H9 (cell line): ENCODE results near the gene ARHGAP12. TPM values are rescaled to one million over a fixed set of nuclear protein-coding genes. Genes with fewer than 3 reads are reported as not detected.

Experiments
- DNase-seq: peaks from one replicate; pipeline ENCODE4 v3.0.0-alpha.2; 2017
- H2AFZ ChIP-seq: one replicate; pipeline ENCODE4 v1.6.1; 2013; ENCODE audit warnings: mild to moderate bottlenecking, low read length, control low read depth, moderate library complexity
- H2AK5ac ChIP-seq: 2 replicates; pipeline ENCODE4 v1.6.1; 2013; ENCODE audit warnings: low read length, control low read depth, mixed read lengths; ENCODE audit not compliant: insufficient read length
- H2BK120ac ChIP-seq: one replicate; pipeline ENCODE4 v1.6.1; 2013; ENCODE audit warnings: low read depth, mild to moderate bottlenecking, low read length, control low read depth, inconsistent platforms; ENCODE audit not compliant: poor library complexity, severe bottlenecking
- H2BK12ac ChIP-seq: 2 replicates; pipeline ENCODE4 v1.6.1; 2013; ENCODE audit warnings: low read length, control low read depth, mixed read lengths, low read depth; ENCODE audit not compliant: insufficient read length
- H2BK15ac ChIP-seq: 2 replicates; pipeline ENCODE4 v1.6.1; 2013; ENCODE audit warnings: low read depth, low read length, control low read depth
- H2BK20ac ChIP-seq: one replicate; pipeline ENCODE4 v1.6.1; 2013; ENCODE audit warnings: low read depth, mild to moderate bottlenecking, low read length, control low read depth, inconsistent platforms; ENCODE audit not compliant: poor library complexity, severe bottlenecking
- H2BK5ac ChIP-seq: 2 replicates; pipeline ENCODE4 v1.6.1; 2013; ENCODE audit warnings: low read length, control low read depth, mixed read lengths; ENCODE audit not compliant: insufficient read length
- H3K14ac ChIP-seq: 2 replicates; pipeline ENCODE4 v1.6.1; 2013; ENCODE audit warnings: low read length, control low read depth; ENCODE audit not compliant: insufficient read depth
- H3K18ac ChIP-seq: 2 replicates; pipeline ENCODE4 v1.6.1; 2013; ENCODE audit warnings: low read depth, mild to moderate bottlenecking, mixed read lengths, low read length, control low read depth; ENCODE audit not compliant: insufficient read length
- H3K23ac ChIP-seq: 2 replicates; pipeline ENCODE4 v1.6.1; 2013; ENCODE audit warnings: low read length, control low read depth, mixed read lengths, low read depth; ENCODE audit not compliant: insufficient read length
- H3K23me2 ChIP-seq: 2 replicates; pipeline ENCODE4 v1.6.1; 2013; ENCODE audit warnings: low read depth, mild to moderate bottlenecking, mixed read lengths, low read length, control low read depth; ENCODE audit not compliant: insufficient read length, poor library complexity, severe bottlenecking
- H3K27ac ChIP-seq: 2 replicates; pipeline ENCODE4 v1.5.1; 2013; ENCODE audit warnings: low read length, control low read depth, mixed read lengths, low read depth; ENCODE audit not compliant: insufficient read length
- H3K27me3 ChIP-seq: 2 replicates; pipeline ENCODE4 v1.6.1; 2013; ENCODE audit warnings: low read length, control low read depth, inconsistent platforms; ENCODE audit not compliant: insufficient read depth
- H3K4ac ChIP-seq: 2 replicates; pipeline ENCODE4 v1.6.1; 2013; ENCODE audit warnings: low read depth, mild to moderate bottlenecking, control low read depth, inconsistent platforms, low read length, moderate library complexity
- H3K4me1 ChIP-seq: 2 replicates; pipeline ENCODE4 v1.6.1; 2013; ENCODE audit warnings: low read length, control low read depth, inconsistent platforms; ENCODE audit not compliant: insufficient read depth
- H3K4me2 ChIP-seq: 2 replicates; pipeline ENCODE4 v1.6.1; 2013; ENCODE audit warnings: low read length, control low read depth, mixed read lengths; ENCODE audit not compliant: insufficient read length, insufficient read depth
- H3K56ac ChIP-seq: 2 replicates; pipeline ENCODE4 v1.6.1; 2013; ENCODE audit warnings: low read depth, mild to moderate bottlenecking, mixed read lengths, low read length, control low read depth; ENCODE audit not compliant: insufficient read length
- H3K79me1 ChIP-seq: 2 replicates; pipeline ENCODE4 v1.6.1; 2013; ENCODE audit warnings: low read depth, mild to moderate bottlenecking, moderate library complexity, low read length, control low read depth, inconsistent platforms; ENCODE audit not compliant: insufficient read depth, poor library complexity, severe bottlenecking
- H3K79me2 ChIP-seq: 2 replicates; pipeline ENCODE4 v1.6.1; 2013; ENCODE audit warnings: low read length, control low read depth, inconsistent platforms; ENCODE audit not compliant: insufficient read depth
- H3K9ac ChIP-seq: 2 replicates; pipeline ENCODE4 v1.6.1; 2013; ENCODE audit warnings: low read length, control low read depth, mixed read lengths; ENCODE audit not compliant: insufficient read length; ENCODE audit errors: extremely low read depth
- H3K9me3 ChIP-seq: one replicate; pipeline ENCODE4 v1.6.1; 2013; ENCODE audit warnings: low read depth, low read length, inconsistent platforms; ENCODE audit not compliant: control insufficient read depth
- H3T11ph ChIP-seq: one replicate; pipeline ENCODE4 v1.6.1; 2013; ENCODE audit warnings: mild to moderate bottlenecking, low read length, control low read depth, inconsistent platforms
- H4K20me1 ChIP-seq: one replicate; pipeline ENCODE4 v1.6.1; 2013; ENCODE audit not compliant: control insufficient read depth, insufficient read length, insufficient read depth
- H4K5ac ChIP-seq: 2 replicates; pipeline ENCODE4 v1.6.1; 2013; ENCODE audit warnings: low read depth, mild to moderate bottlenecking, mixed read lengths, low read length, control low read depth; ENCODE audit not compliant: insufficient read length
- H4K8ac ChIP-seq: replicated peaks from 2 replicates; pipeline ENCODE4 v1.6.1; 2013; ENCODE audit warnings: low read length, control low read depth, mixed read lengths, low read depth; ENCODE audit not compliant: insufficient read length
- H4K91ac ChIP-seq: 2 replicates; pipeline ENCODE4 v1.6.1; 2013; ENCODE audit warnings: low read depth, mild to moderate bottlenecking, moderate library complexity, mixed read lengths, low read length, control low read depth; ENCODE audit not compliant: insufficient read length
- H3K27ac Mint-ChIP-seq, 3 experiments: 2 replicates in 2 of 3; 3 replicates in 1 of 3; pipeline ENCODE4 v1.8.0; 2020 to 2021; ENCODE audit warnings: mixed read lengths in 3 of 3, mild to moderate bottlenecking in 1 of 3, moderate library complexity in 1 of 3
- H3K27me3 Mint-ChIP-seq: 2 replicates; pipeline ENCODE4 v1.8.0; 2021; ENCODE audit warnings: low read depth, mild to moderate bottlenecking, moderate library complexity, mixed read lengths
- H3K36me3 Mint-ChIP-seq, 3 experiments: 2 replicates in 2 of 3; 3 replicates in 1 of 3; pipeline ENCODE4 v1.8.0; 2020 to 2021; ENCODE audit warnings: low read depth in 3 of 3, mixed read lengths in 3 of 3; ENCODE audit not compliant: insufficient read depth in 1 of 3
- H3K4me1 Mint-ChIP-seq, 2 experiments: 2 replicates each; pipeline ENCODE4 v1.8.0; 2020; ENCODE audit warnings: mixed read lengths in 2 of 2
- H3K4me3 Mint-ChIP-seq, 2 experiments: 2 replicates in 1 of 2; 3 replicates in 1 of 2; pipeline ENCODE4 v1.8.0; 2020 to 2021; ENCODE audit warnings: mild to moderate bottlenecking in 2 of 2, mixed read lengths in 2 of 2, moderate library complexity in 1 of 2
- H3K9me3 Mint-ChIP-seq, 2 experiments: 2 replicates in 1 of 2; 3 replicates in 1 of 2; pipeline ENCODE4 v1.8.0; 2020; ENCODE audit warnings: mild to moderate bottlenecking in 2 of 2, mixed read lengths in 2 of 2, moderate library complexity in 1 of 2
- CTCF ChIP-seq: fragments of 200-600 bp; sonication (generic); conservative IDR thresholded peaks from 3 replicates; pipeline ENCODE4 v1.8.0; 2021; ENCODE audit warnings: antibody characterized with exemption, mild to moderate bottlenecking
- WGBS: extraction: QIAGEN DNeasy Blood & Tissue Kit; methylation state at CpG from one replicate; pipeline ENCODE4 v1.1.7; 2013; ENCODE audit warnings: missing lambda C conversion rate, low lambda C conversion rate, mixed read lengths; ENCODE audit not compliant: insufficient read length; ENCODE audit errors: extremely low coverage; 5-methylcytosine and 5-hydroxymethylcytosine counted together
- total RNA-seq: library from RNA; stranded (reverse); gene quantifications from 2 replicates; pipeline ENCODE4 v1.2.1, GENCODE V29; 2021

ARHGAP12 gene
- total RNA-seq, 1 experiment from 2014 or later: 34.3 TPM

GRCh38 chr10:31905586-31905985 is 23.0 kb downstream of the ARHGAP12 start:
- Histone ChIP-seq H3K9me3 (no peaks in the 10 kb centered on the region), H2BK15ac (no peak overlapping the region), H3K4ac (no peak overlapping the region), H2BK20ac (no peak overlapping the region), H3K23ac (no peak overlapping the region), H2BK120ac (no peak overlapping the region), H3K27ac (no peak overlapping the region), H3T11ph (no peak overlapping the region), H3K9ac (no peak overlapping the region), H4K8ac (no peak overlapping the region), H3K14ac (no peak overlapping the region), H4K5ac (no peak overlapping the region), H2BK5ac (no peak overlapping the region), H2AFZ (no peak overlapping the region), H3K79me1 (peaks cover 12% of the 10 kb centered on the region), H3K4me2 (no peak overlapping the region), H4K20me1 (no peaks in the 10 kb centered on the region), H2BK12ac (no peak overlapping the region), H3K23me2 (no peaks in the 10 kb centered on the region), H2AK5ac (no peak overlapping the region), H3K18ac (no peak overlapping the region), H4K91ac (no peak overlapping the region), H3K56ac (no peak overlapping the region), H3K4me1 (no peaks in the 10 kb centered on the region), H3K79me2 (peaks cover 27% of the 10 kb centered on the region), H3K27me3 (no peaks in the 10 kb centered on the region)
- Mint-ChIP-seq H3K36me3 (peaks cover 29 to 58% (median 51%) of the 10 kb centered on the region in 3 experiments), H3K27ac (no peak overlapping the region), H3K4me1 (peaks cover under 1% of the 10 kb centered on the region in 2 experiments; a peak in 2 of 4 replicates), H3K4me3 (no peak overlapping the region), H3K27me3 (no peaks in the 10 kb centered on the region), H3K9me3 (peaks cover 4 to 11% of the 10 kb centered on the region in 2 experiments; a peak in 4 of 5 replicates)
- TF ChIP-seq CTCF: no peak
- DNase-seq: no peak
- no CpG with 5 or more reads among the region's 1 CpG for WGBS
